A549 (cell line): Measurements from ENCODE around the gene CHAF1A. TPM values are rescaled to one million over a fixed set of nuclear protein-coding genes. Genes with fewer than 3 reads are reported as not detected.

Source experiments
- ATAC-seq, 2 experiments: fragments of 200-7000 bp in 1 of 2; fragments of >200 bp in 1 of 2; cut with Nextera tagmentation in 1 of 2; cut with Tn5 transposase in 1 of 2; 3 replicates each; pipeline versions ENCODE4 v1.8.0 to v1.9.1; 2018 to 2020; ENCODE audit warnings: mild to moderate bottlenecking in 1 of 2, moderate library complexity in 1 of 2
- CTCF ChIA-PET: fragments of 300-600 bp; sonication (Branson Sonifier 250); formaldehyde crosslinking; extraction: SDS; loops from one replicate; lab custom pipeline; 2021; ENCODE audit warnings: antibody characterized with exemption, inconsistent platforms; lab: Yijun Ruan, JAX
- POLR2A ChIA-PET: fragments of 350-600 bp; formaldehyde crosslinking; extraction: SDS; loops from one replicate; lab custom pipeline; 2021; ENCODE audit warnings: antibody characterized with exemption, inconsistent platforms; lab: Yijun Ruan, JAX
- DNase-seq, 2 experiments: peaks; one replicate each; pipeline versions ENCODE4 v3.0.0 to v3.0.0-alpha.2; 2011 to 2016; ENCODE audit warnings: low read depth in 1 of 2, low spot score in 1 of 2
- FAIRE-seq: peaks from 2 replicates; lab custom pipeline; 2011; peaks lifted over from hg19 to GRCh38; lab: Jason Lieb, UNC
- H3K27ac ChIP-seq, 2 experiments: fragments of >200 bp; sonication (Bioruptor Twin); formaldehyde crosslinking; 3 replicates each; pipeline ENCODE4 v1.5.1; 2016 to 2017
- H3K4me1 ChIP-seq: fragments of >200 bp; sonication (Bioruptor Twin); formaldehyde crosslinking; 3 replicates; pipeline ENCODE4 v1.6.1; 2016
- H3K4me2 ChIP-seq: fragments of >200 bp; sonication (Bioruptor Twin); formaldehyde crosslinking; 3 replicates; pipeline ENCODE4 v1.6.1; 2016
- H3K4me3 ChIP-seq: fragments of >200 bp; sonication (Bioruptor Twin); formaldehyde crosslinking; 3 replicates; pipeline ENCODE4 v1.5.1; 2016
- H3K9me3 ChIP-seq: fragments of >200 bp; sonication (Bioruptor Twin); formaldehyde crosslinking; 3 replicates; pipeline ENCODE4 v1.6.1; 2016
- BHLHE40 ChIP-seq: IDR thresholded peaks from 2 replicates; pipeline ENCODE4 v1.6.1; 2012; ENCODE audit warnings: low read depth, low read length, inconsistent platforms
- CBX2 ChIP-seq: fragments of 200-600 bp; sonication (generic); IDR thresholded peaks from 2 replicates; pipeline ENCODE4 v1.6.1; 2016; ENCODE audit warnings: low read depth, mild to moderate bottlenecking, borderline replicate concordance
- ESRRA ChIP-seq: fragments of 150-350 bp; IDR thresholded peaks from 2 replicates; pipeline ENCODE4 v1.6.1; 2014; ENCODE audit warnings: mild to moderate bottlenecking, low read length, borderline replicate concordance
- FOXS1 ChIP-seq: fragments of 250-450 bp; sonication (Bioruptor Pico); IDR thresholded peaks from 2 replicates; pipeline ENCODE4 v1.5.0; 2020; ENCODE audit warnings: mild to moderate bottlenecking, moderate library complexity
- HEYL ChIP-seq: fragments of 250-450 bp; sonication (Bioruptor Pico); IDR thresholded peaks from 2 replicates; pipeline ENCODE4 v1.8.0; 2021; ENCODE audit warnings: mild to moderate bottlenecking, moderate library complexity
- HOXA7 ChIP-seq: fragments of 250-450 bp; sonication (Bioruptor Pico); IDR thresholded peaks from 2 replicates; pipeline ENCODE4 v1.5.0; 2020; ENCODE audit warnings: mild to moderate bottlenecking, moderate library complexity
- HOXB13 ChIP-seq: fragments of 250-450 bp; sonication (Bioruptor Pico); IDR thresholded peaks from 2 replicates; pipeline ENCODE4 v1.5.0; 2020; ENCODE audit warnings: low read depth, mild to moderate bottlenecking, moderate library complexity
- MYC ChIP-seq: IDR thresholded peaks from 2 replicates; pipeline ENCODE4 v1.6.1; 2012; ENCODE audit warnings: mild to moderate bottlenecking, inconsistent platforms, low read length, improper control_type of control experiment, borderline replicate concordance
- NFE2L2 ChIP-seq: fragments of 150-350 bp; conservative IDR thresholded peaks from 2 replicates; pipeline ENCODE4 v1.6.1; 2014; ENCODE audit warnings: low read length
- NR3C1 ChIP-seq: fragments of >200 bp; sonication (Bioruptor Twin); formaldehyde crosslinking; IDR thresholded peaks from 3 replicates; pipeline ENCODE4 v1.6.1; 2017
- PHF8 ChIP-seq: fragments of 200-600 bp; sonication (generic); IDR thresholded peaks from 2 replicates; pipeline ENCODE4 v1.6.1; 2016; ENCODE audit warnings: low read depth, mild to moderate bottlenecking, antibody characterized with exemption, moderate library complexity, borderline replicate concordance
- POLR2A ChIP-seq: IDR thresholded peaks from 2 replicates; pipeline ENCODE4 v1.6.1; 2012; ENCODE audit warnings: mild to moderate bottlenecking, low read length
- RAD21 ChIP-seq, 2 experiments: fragments of >200 bp in 1 of 2; sonication (Bioruptor Twin) in 1 of 2; formaldehyde crosslinking in 1 of 2; IDR thresholded peaks in 1 of 2; conservative IDR thresholded peaks in 1 of 2; 2 replicates in 1 of 2; 3 replicates in 1 of 2; pipeline ENCODE4 v1.6.1; 2012 to 2018; ENCODE audit warnings: inconsistent platforms in 1 of 2
- RCOR1 ChIP-seq: fragments of 150-350 bp; IDR thresholded peaks from 2 replicates; pipeline ENCODE4 v1.6.1; 2014; ENCODE audit warnings: antibody characterized with exemption, low read length, low read depth
- RNF2 ChIP-seq: fragments of 200-600 bp; sonication (generic); IDR thresholded peaks from 2 replicates; pipeline ENCODE4 v1.6.1; 2016; ENCODE audit warnings: low read depth, mild to moderate bottlenecking, antibody characterized with exemption, moderate library complexity, borderline replicate concordance
- SMC3 ChIP-seq: fragments of >200 bp; sonication (Bioruptor Twin); formaldehyde crosslinking; IDR thresholded peaks from 3 replicates; pipeline ENCODE4 v1.6.1; 2018; ENCODE audit warnings: inconsistent platforms
- SREBF2 ChIP-seq: fragments of 450-650 bp; IDR thresholded peaks from 2 replicates; pipeline ENCODE4 v1.6.1; 2014; ENCODE audit warnings: mild to moderate bottlenecking, moderate library complexity
- TFCP2L1 ChIP-seq: fragments of 250-450 bp; sonication (Bioruptor Pico); IDR thresholded peaks from 2 replicates; pipeline ENCODE4 v1.5.0; 2021; ENCODE audit warnings: mild to moderate bottlenecking
- ZSCAN20 ChIP-seq: fragments of 250-450 bp; sonication (Bioruptor Pico); IDR thresholded peaks from 2 replicates; pipeline ENCODE4 v1.8.0; 2022; ENCODE audit warnings: mild to moderate bottlenecking, moderate library complexity
- WGBS: methylation state at CpG from one replicate; pipeline ENCODE4 v1.1.6; 2017; ENCODE audit errors: missing lambda C conversion rate; 5-methylcytosine and 5-hydroxymethylcytosine counted together
- polyA plus RNA-seq, 4 experiments: library from polyadenylated mRNA; depleted of rRNA in 3 of 4; stranded (reverse); fragments of >200 nt; fragmentation: RNase III in 1 of 4; extraction: RNeasy Plus Mini Kit Qiagen cat#74134 plus additional on column Dnase treatment in 1 of 4; gene quantifications; 2 replicates in 3 of 4; 3 replicates in 1 of 4; pipeline ENCODE4 v1.2.3, GENCODE V29; 2011 to 2017
- TF ChIP-seq, protein P1 (sequence below): fragments of 450-650 bp; IDR thresholded peaks from 2 replicates; pipeline ENCODE4 v1.6.1; 2014; ENCODE audit warnings: antibody characterized with exemption
- TF ChIP-seq, protein P2 (sequence below): fragments of 250-450 bp; sonication (Bioruptor Pico); IDR thresholded peaks from 2 replicates; pipeline ENCODE4 v1.5.0; 2020; ENCODE audit warnings: low read depth, mild to moderate bottlenecking, moderate library complexity
- TF ChIP-seq, protein P3 (sequence below): fragments of 200-600 bp; sonication (generic); IDR thresholded peaks from 2 replicates; pipeline ENCODE4 v1.6.1; 2016; ENCODE audit warnings: antibody characterized with exemption, mild to moderate bottlenecking, moderate library complexity
- TF ChIP-seq, protein P4 (sequence below): fragments of >200 bp; sonication (Bioruptor Twin); formaldehyde crosslinking; IDR thresholded peaks from 3 replicates; pipeline ENCODE4 v1.5.1; 2016
- TF ChIP-seq, protein P5 (sequence below): fragments of >200 bp; sonication (Bioruptor Twin); formaldehyde crosslinking; IDR thresholded peaks from 2 replicates; pipeline ENCODE4 v1.6.1; 2016

CHAF1A gene
- polyA plus RNA-seq, 2 of the 4 experiments (the other 2 are of a cell fraction): 15.6 to 28.0 TPM

- FAIRE-seq (no peak), ATAC-seq (no peak), DNase-seq (no peak)
- POLR2A ChIA-PET: no interaction called here
- Histone ChIP-seq H3K27ac (no peak overlapping the region), H3K9me3 (no peaks in the 10 kb centered on the region), H3K4me3 (no peak overlapping the region), H3K4me1 (peaks cover 9% of the 10 kb centered on the region; the same call in 1 of the 3 replicates), H3K4me2 (no peak overlapping the region)
- TF ChIP-seq MYC (no peak), FOXS1 (no peak), NR3C1 (no peak), RCOR1 (no peak), POLR2A (no peak), ZSCAN20 (no peak), SREBF2 (no peak)
- TF ChIP-seq, protein P1, sequence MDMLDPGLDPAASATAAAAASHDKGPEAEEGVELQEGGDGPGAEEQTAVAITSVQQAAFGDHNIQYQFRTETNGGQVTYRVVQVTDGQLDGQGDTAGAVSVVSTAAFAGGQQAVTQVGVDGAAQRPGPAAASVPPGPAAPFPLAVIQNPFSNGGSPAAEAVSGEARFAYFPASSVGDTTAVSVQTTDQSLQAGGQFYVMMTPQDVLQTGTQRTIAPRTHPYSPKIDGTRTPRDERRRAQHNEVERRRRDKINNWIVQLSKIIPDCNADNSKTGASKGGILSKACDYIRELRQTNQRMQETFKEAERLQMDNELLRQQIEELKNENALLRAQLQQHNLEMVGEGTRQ: no peak
- TF ChIP-seq, protein P2, sequence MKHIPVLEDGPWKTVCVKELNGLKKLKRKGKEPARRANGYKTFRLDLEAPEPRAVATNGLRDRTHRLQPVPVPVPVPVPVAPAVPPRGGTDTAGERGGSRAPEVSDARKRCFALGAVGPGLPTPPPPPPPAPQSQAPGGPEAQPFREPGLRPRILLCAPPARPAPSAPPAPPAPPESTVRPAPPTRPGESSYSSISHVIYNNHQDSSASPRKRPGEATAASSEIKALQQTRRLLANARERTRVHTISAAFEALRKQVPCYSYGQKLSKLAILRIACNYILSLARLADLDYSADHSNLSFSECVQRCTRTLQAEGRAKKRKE (CRISPR knock-in tag): no peak
- TF ChIP-seq, protein P3, sequence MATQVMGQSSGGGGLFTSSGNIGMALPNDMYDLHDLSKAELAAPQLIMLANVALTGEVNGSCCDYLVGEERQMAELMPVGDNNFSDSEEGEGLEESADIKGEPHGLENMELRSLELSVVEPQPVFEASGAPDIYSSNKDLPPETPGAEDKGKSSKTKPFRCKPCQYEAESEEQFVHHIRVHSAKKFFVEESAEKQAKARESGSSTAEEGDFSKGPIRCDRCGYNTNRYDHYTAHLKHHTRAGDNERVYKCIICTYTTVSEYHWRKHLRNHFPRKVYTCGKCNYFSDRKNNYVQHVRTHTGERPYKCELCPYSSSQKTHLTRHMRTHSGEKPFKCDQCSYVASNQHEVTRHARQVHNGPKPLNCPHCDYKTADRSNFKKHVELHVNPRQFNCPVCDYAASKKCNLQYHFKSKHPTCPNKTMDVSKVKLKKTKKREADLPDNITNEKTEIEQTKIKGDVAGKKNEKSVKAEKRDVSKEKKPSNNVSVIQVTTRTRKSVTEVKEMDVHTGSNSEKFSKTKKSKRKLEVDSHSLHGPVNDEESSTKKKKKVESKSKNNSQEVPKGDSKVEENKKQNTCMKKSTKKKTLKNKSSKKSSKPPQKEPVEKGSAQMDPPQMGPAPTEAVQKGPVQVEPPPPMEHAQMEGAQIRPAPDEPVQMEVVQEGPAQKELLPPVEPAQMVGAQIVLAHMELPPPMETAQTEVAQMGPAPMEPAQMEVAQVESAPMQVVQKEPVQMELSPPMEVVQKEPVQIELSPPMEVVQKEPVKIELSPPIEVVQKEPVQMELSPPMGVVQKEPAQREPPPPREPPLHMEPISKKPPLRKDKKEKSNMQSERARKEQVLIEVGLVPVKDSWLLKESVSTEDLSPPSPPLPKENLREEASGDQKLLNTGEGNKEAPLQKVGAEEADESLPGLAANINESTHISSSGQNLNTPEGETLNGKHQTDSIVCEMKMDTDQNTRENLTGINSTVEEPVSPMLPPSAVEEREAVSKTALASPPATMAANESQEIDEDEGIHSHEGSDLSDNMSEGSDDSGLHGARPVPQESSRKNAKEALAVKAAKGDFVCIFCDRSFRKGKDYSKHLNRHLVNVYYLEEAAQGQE: no peak
- CTCF ChIA-PET: interaction anchor here (4.4 kb wide), 1 partner anchor 14 kb away, joined by 28 read pairs; the partner anchor contains the start of genes CHAF1A and SH3GL1
- 90% methylated on average over 9 of the region's 9 CpGs for WGBS
Measured at GRCh38 chr19:4414800-4415321, 12.4 kb downstream of the CHAF1A start.

GRCh38 chr19:4415352-4415751, 12.9 kb downstream of the CHAF1A start:
- ChIA-PET CTCF (interaction anchor here (0.6 to 4.4 kb wide), 4 partner anchors 14 to 962 kb away, joined by 3 to 28 read pairs (median 3); partner anchors contain the start of genes CHAF1A and SH3GL1), POLR2A (interaction anchor here (1.8 kb wide), 1 partner anchor 13 kb away, joined by 4 read pairs; the partner anchor contains the start of gene CHAF1A)
- Histone ChIP-seq H3K27ac (no peak overlapping the region), H3K4me2 (no peak overlapping the region), H3K9me3 (no peaks in the 10 kb centered on the region), H3K4me1 (peaks cover 9% of the 10 kb centered on the region; the same call in 1 of the 3 replicates), H3K4me3 (no peak overlapping the region)
- FAIRE-seq (no peak), DNase-seq (no peak), ATAC-seq (no peak; a peak in 1 of 6 replicates)
- TF ChIP-seq BHLHE40 (no peak), SREBF2 (no peak), RAD21 (conservative IDR thresholded peaks at IDR 0.05 in 1 of 2, IDR thresholded peaks at IDR 0.05 in 1 of 2) (no peak), RNF2 (no peak), NR3C1 (no peak), TFCP2L1 (CRISPR knock-in tag) (no peak), CBX2 (no peak)
- 89% methylated on average over 8 of the region's 10 CpGs for WGBS

GRCh38 chr19:4416268-4416667, 13.8 kb downstream of the CHAF1A start:
- POLR2A ChIA-PET: interaction anchor here (1.8 kb wide), 1 partner anchor 14 kb away, joined by 4 read pairs; the partner anchor contains the start of gene CHAF1A
- DNase-seq (no peak), FAIRE-seq (no peak), ATAC-seq (no peak)
- Histone ChIP-seq H3K27ac (no peak overlapping the region), H3K4me3 (no peak overlapping the region), H3K4me2 (no peak overlapping the region), H3K9me3 (no peaks in the 10 kb centered on the region), H3K4me1 (peaks cover 9% of the 10 kb centered on the region; the same call in 1 of the 3 replicates)
- CTCF ChIA-PET: interaction anchor here (1.0 to 4.4 kb wide), 3 partner anchors 15 to 212 kb away, joined by 3 to 28 read pairs (median 3); partner anchors contain the start of genes CHAF1A and SH3GL1
- TF ChIP-seq HEYL (CRISPR knock-in tag) (no peak), NFE2L2 (no peak), SMC3 (no peak), PHF8 (no peak), HOXB13 (CRISPR knock-in tag) (no peak), ESRRA (no peak), HOXA7 (CRISPR knock-in tag) (no peak), FOXS1 (no peak)
- TF ChIP-seq, protein P4, sequence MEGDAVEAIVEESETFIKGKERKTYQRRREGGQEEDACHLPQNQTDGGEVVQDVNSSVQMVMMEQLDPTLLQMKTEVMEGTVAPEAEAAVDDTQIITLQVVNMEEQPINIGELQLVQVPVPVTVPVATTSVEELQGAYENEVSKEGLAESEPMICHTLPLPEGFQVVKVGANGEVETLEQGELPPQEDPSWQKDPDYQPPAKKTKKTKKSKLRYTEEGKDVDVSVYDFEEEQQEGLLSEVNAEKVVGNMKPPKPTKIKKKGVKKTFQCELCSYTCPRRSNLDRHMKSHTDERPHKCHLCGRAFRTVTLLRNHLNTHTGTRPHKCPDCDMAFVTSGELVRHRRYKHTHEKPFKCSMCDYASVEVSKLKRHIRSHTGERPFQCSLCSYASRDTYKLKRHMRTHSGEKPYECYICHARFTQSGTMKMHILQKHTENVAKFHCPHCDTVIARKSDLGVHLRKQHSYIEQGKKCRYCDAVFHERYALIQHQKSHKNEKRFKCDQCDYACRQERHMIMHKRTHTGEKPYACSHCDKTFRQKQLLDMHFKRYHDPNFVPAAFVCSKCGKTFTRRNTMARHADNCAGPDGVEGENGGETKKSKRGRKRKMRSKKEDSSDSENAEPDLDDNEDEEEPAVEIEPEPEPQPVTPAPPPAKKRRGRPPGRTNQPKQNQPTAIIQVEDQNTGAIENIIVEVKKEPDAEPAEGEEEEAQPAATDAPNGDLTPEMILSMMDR: no peak
- TF ChIP-seq, protein P5, sequence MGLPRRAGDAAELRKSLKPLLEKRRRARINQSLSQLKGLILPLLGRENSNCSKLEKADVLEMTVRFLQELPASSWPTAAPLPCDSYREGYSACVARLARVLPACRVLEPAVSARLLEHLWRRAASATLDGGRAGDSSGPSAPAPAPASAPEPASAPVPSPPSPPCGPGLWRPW: no peak
- 80% methylated on average over 9 of the region's 9 CpGs for whole genome bisulfite sequencing
